Measurements from ENCODE around the gene CD93.

DNA sequence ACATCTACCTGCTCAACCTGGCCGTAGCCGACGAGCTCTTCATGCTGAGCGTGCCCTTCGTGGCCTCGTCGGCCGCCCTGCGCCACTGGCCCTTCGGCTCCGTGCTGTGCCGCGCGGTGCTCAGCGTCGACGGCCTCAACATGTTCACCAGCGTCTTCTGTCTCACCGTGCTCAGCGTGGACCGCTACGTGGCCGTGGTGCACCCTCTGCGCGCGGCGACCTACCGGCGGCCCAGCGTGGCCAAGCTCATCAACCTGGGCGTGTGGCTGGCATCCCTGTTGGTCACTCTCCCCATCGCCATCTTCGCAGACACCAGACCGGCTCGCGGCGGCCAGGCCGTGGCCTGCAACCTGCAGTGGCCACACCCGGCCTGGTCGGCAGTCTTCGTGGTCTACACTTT, 50.4 kb downstream of the CD93 start:
- TF ChIP-seq GATA2 (IDR thresholded peaks at IDR 0.05; ENCODE audit: low read depth, low read length) (no peak), GATA3 (IDR thresholded peaks at IDR 0.05; ENCODE audit: low read depth, low read length) (no peak)

Measured in SH-SY5Y (cell line).